Prostate gland (tissue), 2 donors: ENCODE measurements around the gene TBX10.

Experiments used
- CTCF ChIP-seq, 4 experiments: fragments of 200-600 bp in 2 of 4; fragments of 450-650 bp in 2 of 4; sonication (generic) in 2 of 4; IDR thresholded peaks; 1 replicate in 3 of 4; 2 replicates in 1 of 4; pipeline ENCODE4 v1.5.1; 2016 to 2019; ENCODE audit warnings: antibody characterized with exemption in 4 of 4, mild to moderate bottlenecking in 2 of 4, moderate library complexity in 2 of 4
- POLR2A ChIP-seq: fragments of 450-650 bp; IDR thresholded peaks from one replicate; pipeline ENCODE4 v1.6.1; 2016; ENCODE audit warnings: antibody characterized with exemption, mild to moderate bottlenecking

- TF ChIP-seq CTCF (IDR thresholded peaks at IDR 0.05): peak in 3 of 4 experiments; percentile 38 to 66 (median 64)
- no peak for TF ChIP-seq POLR2A
Measured at GRCh38 chr11:67665541-67666302, 26.2 kb upstream of the TBX10 start.
